Measurements from ENCODE around the gene MB21D2.
A peak's percentile ranks its signal among the peaks of the same experiment; 100 is the strongest.

GRCh38 chr3:192772240-192772894 lies 145.3 kb downstream of the MB21D2 start:
- TF ChIP-seq CTCF (IDR thresholded peaks at IDR 0.05) (peak; percentile 66), EZH2 (IDR thresholded peaks at IDR 0.05) (no peak), EZH2phosphoT487 (IDR thresholded peaks at IDR 0.05) (no peak)
